NCI-H2081 (cell line): Measurements from ENCODE around the gene C1orf210.

ENCODE experiments used
- DNase-seq, 2 experiments: peaks; one replicate each; lab custom pipeline; 2025; lab: John Stamatoyannopoulos, UW

The C1orf210 gene

DNA sequence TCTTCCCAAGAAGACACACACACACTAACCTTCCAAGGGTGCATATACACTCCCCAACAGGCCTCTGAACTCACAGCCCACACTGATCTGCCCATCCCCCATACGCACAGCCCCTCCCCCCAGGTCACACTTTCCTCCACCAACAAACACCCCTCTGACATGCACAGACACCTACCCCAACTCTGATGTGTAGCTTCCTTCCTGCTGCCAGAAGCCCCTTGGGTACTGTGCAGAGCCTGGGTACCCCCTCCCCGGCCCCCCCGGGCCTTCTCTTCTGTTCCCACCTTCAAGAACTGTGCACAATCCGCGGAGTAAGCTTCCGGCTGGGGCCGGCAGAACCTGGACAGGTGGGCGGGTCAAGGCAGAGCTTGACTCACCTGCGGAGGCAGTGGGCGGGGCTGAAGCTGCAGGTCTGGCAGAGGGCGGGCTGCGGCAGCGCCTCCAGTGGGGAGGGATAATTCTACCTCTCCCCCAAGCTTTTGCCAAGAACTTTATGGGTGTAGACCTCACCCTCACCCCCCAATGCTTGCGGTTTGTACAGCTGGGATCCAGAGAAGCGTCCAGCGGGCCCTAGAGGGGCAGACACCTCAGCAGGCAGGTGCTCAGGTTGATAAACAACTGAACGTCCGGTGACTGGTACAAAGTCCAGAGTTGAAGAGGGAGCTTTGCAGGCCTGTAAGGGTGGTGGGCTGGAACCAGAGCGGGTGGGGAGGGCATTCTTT is at the start of gene C1orf210:
Gene C1orf210 (minus strand): TSS at position 313 of the 722 bp plus-strand sequence. CDS start 2,311 bp downstream, outside the sequence.
- peak; percentile 82 to 83 for DNase-seq

DNA sequence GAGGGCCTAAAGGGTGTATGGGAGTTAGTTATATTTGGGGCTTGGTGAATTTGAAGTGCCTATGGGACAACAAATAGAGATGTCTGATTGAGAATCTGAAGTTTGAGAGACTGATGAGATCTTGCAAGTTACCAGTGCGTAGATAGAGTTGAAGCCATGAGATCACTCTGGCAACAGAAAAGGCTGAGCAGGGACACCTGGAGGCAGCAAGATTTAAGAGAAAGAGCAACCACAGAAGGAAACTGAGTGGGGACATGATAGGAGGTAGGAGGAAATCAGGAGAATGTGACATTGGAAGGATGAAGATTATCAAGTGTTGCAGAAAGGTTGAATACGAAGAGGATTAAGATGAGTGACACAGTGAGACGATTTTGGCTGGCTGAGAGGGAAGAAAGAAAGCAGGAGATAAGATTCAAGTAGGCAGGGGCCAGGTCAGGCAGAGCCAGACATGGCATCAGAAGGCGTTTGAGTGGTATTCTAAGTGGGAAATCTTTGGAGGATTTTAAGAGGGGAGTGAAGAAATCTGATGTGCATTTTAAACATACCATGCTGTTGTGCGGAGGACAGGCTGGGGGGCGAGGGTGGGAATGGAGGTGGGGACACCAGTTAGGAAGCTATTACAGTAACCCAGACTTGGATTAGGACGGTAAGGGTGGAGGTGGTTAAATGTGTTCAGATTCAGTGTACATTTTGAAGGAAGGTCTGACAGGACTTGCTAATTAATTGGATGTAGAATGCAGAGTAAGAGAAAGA is 49.2 kb upstream of the C1orf210 start:
- DNase-seq: no peak

DNA sequence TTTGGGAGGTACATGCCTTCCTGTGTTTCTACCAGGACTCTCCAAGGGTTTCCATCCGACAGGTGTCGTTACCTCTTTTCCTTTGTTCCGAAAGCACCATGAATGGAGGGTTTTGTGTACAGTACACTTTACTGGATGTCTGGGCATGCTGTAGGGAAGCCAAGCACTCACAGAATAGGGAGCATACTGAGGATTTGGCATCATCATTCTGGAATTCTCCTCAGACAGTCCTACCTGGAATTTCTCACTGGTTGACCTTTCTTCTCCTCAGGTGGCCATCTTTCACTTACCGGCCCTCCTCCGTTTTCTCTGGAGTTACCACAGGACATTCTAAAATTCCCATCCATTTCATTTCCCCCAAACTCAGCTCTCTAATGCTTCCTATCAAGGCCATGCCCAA is 46.3 kb upstream of the C1orf210 start:
- DNase-seq: no peak

DNA sequence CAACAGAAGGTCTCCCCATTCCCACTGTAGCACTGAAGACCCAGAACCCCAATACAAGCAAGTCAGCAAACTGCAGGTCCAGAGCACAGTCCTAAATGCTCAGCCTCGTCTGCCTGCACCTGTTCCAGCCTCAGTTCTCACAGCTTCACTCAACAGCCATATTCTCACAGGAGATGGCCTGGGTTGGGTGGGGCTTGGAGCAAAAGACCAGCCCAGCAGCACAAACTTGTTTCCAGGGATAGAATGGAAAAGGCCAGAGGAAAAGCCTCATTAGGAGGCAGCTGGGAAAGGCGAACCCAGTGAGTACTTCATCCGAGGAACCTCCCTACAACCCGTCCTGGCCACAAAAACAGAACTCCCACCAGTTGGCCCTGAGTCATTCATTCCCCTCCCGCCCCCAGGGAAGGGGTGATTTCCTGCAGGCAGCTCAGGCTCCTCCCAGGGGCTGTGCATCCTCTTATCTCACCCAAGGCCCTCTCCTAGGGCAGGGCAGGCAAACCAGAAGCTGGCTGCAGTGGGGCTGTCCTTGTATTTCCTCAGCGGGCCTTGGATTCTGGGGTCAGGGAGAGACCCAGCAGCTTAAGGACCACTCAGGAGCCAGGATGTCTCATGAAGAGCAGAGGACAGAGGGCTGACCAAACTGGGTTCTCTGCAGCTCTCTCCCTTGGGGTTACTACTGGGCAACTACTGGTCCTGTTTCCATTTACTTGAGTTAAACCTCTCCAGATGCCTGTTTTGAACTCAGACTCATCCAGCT is 44.8 kb upstream of the C1orf210 start:
- no peak for DNase-seq

DNA sequence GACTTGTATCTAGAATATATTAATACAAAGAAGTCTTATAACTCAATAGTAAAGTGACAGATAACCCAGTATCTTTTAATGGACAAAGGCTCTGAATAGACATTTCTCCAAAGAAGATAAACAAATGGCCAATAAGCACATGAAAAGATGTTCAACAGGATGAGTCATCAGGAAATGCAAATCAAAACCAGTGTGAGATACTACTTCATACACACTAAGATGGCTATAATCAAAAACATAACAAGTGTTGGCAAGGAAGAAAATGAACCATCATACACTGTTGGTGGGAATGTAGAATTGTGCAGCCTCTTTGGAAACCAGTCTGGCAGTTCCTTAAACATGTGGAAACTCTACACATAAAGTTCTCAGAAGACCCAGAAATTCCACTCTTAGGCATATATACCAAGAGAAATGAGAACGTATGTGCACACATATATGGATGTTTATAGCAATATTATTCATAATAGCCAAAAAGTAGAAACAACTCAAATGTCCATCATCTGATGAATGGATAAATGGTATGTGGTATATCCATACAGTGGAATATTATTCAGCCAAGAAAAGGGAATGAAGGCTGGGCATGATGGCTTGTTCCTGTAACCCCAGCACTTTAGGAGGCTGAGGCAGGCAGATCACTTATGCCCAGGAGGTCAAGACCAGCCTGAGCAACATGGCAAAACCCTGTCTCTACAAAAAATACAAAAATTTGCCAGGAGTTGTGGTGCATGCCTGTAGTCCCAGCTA is 42.3 kb upstream of the C1orf210 start:
- no peak for DNase-seq

DNA sequence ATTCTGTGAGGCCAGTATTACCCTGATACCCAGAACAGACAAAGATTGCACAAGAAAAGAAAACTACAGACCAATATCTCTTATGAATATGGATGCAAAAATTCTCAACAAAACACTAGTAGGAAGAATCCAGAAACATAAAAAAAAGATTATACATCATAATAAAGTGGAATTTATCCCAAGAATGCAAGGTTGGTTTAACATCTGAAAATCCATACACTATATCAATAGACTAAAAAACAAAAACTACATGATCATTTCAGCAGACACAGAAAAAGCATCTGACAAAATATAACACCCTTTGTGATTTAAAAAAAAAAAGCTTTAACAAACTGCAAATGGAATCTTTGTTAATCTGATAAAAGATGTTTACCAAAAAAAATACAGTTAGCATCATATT is 40.0 kb upstream of the C1orf210 start:
- DNase-seq: no peak

DNA sequence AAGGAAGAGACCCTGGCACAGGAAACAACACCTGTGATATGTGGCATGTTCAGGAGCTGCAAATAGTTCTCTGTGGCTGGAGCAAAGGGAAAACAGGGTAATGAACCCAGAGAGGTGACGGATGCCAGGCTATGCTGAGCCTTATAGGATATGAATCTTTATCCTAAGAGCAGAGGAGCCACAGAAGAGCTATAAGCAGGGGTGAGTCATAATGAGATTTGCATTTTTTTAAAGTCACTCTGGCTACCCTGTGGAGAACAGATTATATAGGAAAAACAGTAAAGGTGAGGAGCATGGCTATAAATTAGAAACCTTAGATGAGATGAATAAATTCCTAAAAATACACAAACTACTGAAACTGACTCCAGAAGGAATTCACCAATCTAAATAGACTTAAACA is 39.4 kb upstream of the C1orf210 start:
- no peak for DNase-seq

DNA sequence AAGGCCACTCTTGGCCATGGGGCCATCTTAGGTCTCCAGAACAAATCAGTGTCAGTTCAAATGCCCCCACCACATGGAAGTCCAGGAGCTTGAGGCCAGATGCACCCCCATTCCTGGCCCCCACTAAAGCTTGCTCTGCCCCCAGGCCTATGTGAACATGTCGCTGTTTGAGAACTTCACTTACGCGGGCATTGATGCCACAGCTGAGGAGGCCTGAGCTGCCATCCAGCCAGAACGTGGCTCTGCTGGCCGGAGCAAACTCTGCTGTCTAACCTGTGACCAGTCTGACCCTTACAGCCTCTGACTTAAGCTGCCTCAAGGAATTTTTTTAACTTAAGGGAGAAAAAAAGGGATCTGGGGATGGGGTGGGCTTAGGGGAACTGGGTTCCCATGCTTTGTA is 37.1 kb upstream of the C1orf210 start:
- DNase-seq: no peak

DNA sequence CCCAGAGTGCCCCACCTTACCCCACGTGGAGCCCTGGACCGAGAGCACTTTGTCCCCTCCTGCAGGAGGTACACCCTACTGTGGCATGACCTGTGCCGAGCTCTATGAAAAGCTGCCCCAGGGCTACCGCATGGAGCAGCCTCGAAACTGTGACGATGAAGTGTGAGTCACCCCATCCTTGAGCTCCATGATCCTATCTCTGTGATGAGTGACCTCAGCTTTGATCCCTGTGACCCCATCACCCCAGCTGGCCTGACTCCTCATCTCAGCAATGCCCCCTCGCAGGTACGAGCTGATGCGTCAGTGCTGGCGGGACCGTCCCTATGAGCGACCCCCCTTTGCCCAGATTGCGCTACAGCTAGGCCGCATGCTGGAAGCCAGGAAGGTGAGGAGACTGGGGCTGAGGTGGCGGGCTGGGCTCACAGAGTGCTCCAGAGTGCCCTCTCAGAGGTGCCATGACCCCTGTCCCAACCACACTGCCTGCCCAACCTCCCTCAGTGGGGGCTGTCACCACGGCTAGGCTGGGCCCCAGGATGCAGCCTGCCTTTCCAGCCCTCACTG is 36.0 kb upstream of the C1orf210 start:
- no peak for DNase-seq

DNA sequence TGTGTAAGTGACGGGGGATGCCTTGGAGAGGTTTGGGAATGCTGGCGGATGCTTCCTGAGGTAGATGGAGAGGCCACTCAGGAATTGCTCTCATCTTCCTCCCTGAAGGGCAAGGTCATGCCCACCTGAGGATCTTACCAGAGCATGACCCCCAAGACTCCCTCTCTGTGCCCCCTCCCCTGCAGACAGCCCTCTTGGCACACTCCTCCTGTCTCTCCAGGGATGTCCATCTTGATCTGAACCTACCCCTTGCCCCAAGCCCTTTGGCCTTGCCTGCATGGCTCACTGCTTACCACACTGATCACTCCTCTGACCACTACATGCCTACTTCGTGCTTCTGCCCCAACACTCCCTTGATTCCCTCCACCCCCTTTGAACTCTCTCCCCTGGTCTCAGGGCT is 34.4 kb upstream of the C1orf210 start:
- DNase-seq: no peak

DNA sequence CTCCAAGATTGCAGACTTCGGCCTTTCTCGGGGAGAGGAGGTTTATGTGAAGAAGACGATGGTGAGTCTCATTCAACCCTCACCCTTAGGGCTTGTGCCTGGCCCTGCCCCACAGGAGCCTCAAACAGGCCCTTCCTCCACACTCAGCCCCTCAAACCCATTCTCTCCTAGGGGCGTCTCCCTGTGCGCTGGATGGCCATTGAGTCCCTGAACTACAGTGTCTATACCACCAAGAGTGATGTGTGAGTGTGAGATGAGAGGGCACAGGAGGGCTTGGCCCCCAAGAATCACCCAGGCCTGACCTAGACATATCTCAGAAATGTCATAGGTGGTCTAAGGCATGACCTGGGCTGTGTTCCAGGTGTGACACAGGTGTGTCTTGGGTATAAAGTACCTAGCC is 33.9 kb upstream of the C1orf210 start:
- no peak for DNase-seq

DNA sequence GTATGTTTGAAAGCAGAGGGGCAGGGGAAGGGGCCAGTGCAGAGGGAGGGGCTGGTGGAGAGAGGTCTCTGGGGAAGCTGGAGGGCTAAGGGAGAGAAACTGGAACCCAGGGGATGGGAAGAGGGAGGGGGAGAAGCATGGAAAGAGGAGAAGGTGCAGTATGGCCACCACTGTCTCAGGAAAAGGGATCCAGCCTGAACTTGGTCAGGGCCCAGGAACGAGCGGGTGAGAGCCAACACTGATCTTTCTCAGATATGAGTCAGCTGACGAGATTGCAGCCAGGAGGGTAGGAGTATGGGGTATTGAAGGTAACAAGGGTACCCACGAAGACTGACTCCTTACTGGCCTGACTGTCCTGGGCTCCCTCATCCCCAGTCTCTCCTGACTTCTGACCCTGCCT is 33.5 kb upstream of the C1orf210 start:
- DNase-seq: no peak

DNA sequence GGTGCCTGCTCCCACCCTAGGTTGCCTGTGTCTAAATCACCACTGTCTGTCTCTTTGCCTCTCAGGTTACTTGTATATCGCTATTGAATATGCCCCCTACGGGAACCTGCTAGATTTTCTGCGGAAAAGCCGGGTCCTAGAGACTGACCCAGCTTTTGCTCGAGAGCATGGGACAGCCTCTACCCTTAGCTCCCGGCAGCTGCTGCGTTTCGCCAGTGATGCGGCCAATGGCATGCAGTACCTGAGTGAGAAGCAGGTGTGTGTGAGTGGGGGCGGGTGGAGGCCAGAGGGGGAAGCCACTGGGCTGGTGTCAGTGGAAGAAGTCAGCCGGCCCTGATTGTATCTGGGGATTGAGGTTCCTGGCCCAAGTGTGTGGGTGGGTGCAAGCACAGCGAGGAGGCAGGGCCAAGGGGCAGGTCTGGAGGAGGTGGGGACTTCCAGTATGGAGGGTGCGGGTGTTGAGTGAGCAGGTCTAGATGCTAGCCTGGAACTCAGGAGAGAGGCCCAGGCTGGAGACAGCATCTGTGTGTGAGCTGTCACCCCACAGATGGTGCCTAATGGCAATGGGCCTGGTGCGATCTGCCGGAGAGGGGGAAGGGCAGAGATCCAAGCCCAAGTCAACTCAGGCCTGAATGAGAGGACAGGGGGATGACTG is 32.6 kb upstream of the C1orf210 start:
- DNase-seq: no peak

DNA sequence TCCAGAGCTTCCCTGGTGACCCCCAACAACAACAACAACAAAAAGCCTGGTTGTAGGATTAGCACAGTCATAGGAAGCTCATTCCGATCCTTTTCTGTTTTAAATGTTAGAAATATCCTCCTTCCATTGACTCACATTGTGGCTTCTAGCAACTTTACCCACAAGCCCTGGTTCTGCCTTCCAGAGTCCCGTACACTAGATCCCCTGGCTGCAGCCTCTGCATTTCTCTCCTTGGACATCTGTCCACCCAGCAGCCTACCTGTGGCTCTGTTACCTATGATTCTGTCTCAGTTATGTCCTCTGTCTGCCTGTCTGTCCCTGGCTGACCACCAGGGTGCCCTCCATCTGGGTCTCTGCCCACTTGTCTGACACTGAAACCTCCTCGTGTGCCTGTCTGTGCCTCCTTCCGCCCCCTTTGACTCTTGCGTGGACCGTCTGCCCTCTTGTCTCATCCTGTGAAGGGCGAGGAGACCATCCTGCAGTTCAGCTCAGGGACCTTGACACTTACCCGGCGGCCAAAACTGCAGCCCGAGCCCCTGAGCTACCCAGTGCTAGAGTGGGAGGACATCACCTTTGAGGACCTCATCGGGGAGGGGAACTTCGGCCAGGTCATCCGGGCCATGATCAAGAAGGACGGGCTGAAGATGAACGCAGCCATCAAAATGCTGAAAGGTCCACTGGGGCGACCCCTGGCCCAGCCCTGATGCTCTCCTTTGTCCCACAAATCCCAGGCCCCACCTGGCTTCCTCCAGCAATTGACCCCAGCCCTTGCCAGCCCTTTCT is 31.5 kb upstream of the C1orf210 start:
- DNase-seq: no peak

DNA sequence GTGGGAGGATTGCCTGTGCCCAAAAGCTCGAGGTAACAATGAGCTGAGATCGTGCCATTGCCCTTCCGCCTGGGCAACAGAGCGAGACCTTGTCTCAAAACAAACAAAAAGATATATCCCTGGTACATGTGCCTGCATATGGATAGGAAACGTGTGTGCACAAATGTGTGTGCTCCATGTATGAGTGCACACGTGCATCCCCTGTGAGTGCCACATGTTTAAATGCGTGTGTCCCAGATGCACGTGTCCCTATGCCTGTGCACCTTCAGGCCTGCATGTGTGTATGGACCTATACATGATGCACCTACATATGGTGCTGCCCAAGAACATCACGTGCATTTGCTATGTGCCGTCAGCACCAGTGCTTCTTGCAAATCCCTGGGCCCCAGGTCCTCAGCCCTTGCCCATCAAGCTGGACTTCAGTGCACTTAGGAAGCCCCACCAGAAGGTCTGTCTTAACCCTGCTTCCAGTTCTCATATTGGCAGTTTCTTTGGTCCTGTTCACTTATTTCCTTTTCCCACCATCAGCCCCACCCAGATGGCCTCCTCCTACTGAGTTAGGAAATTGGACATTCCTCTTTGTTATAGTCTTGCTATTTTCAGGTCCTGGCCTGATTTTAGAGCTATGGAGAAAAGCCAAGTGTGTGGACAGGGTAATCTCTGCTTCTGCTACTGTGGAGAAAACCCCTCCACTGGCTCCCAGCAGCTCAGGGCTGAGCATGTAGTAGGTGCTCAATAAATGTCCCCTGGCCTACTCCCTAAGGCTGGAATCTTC is 30.8 kb upstream of the C1orf210 start:
- no peak for DNase-seq

DNA sequence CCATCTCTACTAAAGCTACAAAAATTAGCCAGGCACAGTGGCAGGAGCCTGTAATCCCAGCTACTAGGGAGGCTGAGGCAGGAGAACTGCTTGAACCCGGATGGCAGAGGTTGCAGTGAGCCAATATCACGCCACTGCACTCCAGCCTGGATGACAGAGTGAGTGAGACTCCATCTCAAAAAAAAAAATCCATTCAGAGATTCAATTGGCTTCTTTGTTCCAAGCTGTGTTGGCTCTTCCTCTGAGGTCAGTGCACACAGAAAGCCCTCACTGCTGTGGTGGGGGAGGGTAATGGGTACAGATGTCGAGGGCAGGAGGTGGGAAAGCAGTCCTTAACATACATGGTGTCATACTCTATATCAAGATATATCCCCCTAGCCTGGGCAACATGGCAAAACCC is 30.1 kb upstream of the C1orf210 start:
- no peak for DNase-seq

DNA sequence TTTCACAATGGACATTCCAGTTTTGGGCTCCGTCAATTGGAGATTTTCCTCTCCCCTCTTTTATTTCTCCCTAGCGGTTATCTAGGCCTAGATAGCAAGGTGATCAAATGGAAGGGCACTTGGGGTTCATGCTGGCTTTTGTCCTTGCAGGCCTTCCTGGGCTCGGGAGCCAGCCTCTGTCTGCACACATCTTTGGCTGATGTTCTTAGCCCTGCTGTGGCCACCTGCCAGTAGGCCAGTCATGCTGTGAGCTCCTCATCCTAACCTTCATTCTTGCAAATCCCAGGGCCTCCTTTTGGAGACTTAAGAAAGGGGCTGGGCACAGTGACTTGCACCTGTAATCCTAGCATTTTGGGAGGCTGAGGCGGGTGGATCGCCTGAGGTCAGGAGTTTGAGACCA is 28.9 kb upstream of the C1orf210 start:
- DNase-seq: no peak

DNA sequence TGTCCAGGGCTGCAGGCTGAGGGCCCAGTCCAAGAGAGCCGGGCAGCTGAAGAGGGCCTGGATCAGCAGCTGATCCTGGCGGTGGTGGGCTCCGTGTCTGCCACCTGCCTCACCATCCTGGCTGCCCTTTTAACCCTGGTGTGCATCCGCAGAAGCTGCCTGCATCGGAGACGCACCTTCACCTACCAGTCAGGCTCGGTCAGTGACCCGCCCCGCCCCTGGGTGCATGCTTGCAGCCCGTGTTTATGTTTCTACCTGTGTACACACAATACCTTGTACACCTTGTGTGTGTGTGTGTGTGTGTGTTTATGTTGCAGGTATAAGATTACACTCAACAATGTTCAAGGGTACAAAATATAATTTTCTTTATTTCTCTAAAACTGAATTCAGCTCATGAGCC is 28.4 kb upstream of the C1orf210 start:
- DNase-seq: no peak

DNA sequence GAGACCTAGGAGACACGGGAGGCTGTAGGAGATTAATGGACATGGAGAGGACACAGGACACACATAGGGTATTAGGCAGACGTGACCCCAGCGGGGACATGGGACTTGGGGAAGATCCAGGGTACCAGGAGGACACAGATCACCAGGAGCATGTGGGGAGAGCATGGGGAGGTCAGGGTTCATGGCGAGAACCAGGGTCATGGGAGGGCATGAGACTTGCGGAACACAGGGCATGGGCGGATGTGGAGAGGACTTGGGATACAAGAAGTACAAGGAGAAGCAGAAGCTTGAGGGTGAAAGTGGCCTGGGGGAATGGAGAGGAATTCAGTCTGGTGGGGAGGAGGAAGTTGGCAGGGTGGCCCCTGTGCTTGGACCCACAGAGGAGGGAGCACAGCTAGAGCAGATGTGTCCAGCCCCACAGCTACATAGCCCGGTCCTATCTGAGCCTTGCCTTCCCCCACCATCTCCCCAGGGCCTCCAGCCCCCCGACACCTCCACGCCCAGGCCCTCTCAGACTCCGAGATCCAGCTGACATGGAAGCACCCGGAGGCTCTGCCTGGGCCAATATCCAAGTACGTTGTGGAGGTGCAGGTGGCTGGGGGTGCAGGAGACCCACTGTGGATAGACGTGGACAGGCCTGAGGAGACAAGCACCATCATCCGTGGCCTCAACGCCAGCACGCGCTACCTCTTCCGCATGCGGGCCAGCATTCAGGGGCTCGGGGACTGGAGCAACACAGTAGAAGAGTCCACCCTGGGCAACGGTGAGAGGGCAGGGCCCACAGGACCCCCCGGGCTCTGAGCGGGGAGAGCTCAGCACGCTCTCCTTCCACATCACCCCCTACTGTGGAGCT is 27.5 kb upstream of the C1orf210 start:
- DNase-seq: no peak
